Activated CD4-positive, CD25-positive, alpha-beta regulatory T cell (primary cell): ENCODE results near the gene GRK5.
A peak's percentile ranks its signal among the peaks of the same experiment; 100 is the strongest.

ENCODE experiments used
- DNase-seq, 4 experiments: peaks; one replicate each; lab custom pipeline; 2025; lab: John Stamatoyannopoulos, UW

Gene GRK5

GRCh38 chr10:119407254-119407777 lies 199.9 kb downstream of the GRK5 start:
- no peak for DNase-seq

GRCh38 chr10:119408072-119408471 lies 200.7 kb downstream of the GRK5 start:
- DNase-seq, result no peak

- no peak for DNase-seq
These were observed 201.6 kb downstream of the GRK5 start for GRCh38 chr10:119408969-119409371.

DNA sequence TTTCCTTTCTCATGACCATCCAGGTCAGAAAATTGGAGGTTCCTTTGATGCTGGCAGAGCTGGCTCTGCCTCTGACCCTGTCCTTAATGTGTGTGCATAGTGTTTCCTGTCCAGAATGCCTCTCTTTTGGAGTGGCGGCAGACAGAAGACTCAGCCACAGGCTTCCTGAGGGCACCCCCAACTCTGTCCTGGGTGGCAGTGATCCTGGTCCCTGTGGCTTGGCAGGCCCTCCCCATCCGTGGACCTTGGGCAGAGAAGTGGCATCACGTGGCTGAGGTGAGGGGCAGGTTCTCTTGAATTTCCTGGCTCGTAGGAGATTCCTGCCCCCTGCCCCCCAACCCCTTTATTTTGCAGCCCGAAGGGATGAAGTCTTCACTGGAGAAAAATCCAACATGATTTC lies 202.0 kb downstream of the GRK5 start:
- DNase-seq, result no peak

DNA sequence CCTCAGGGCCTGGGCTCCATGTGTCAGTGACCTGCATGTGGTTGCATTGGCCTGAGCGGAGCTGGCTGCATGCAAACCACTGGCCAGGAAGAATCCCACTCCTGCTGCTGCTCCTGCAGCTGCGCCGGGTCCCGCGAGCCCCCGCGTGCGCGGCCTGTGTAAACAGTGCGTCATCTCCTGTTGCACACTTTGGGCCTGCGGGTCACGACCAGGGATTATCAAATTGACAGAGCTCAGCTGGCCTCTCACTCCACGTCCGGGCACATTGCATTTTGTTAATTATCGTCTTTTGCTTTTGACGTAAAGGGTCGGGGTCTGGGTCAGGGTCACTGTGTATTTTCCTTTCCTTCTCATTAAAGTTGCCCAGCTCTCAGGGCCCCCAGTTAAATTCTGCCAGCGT lies 202.5 kb downstream of the GRK5 start:
- DNase-seq, result no peak

- DNase-seq, result no peak
These were observed 203.2 kb downstream of the GRK5 start for GRCh38 chr10:119410361-119411116.

DNA sequence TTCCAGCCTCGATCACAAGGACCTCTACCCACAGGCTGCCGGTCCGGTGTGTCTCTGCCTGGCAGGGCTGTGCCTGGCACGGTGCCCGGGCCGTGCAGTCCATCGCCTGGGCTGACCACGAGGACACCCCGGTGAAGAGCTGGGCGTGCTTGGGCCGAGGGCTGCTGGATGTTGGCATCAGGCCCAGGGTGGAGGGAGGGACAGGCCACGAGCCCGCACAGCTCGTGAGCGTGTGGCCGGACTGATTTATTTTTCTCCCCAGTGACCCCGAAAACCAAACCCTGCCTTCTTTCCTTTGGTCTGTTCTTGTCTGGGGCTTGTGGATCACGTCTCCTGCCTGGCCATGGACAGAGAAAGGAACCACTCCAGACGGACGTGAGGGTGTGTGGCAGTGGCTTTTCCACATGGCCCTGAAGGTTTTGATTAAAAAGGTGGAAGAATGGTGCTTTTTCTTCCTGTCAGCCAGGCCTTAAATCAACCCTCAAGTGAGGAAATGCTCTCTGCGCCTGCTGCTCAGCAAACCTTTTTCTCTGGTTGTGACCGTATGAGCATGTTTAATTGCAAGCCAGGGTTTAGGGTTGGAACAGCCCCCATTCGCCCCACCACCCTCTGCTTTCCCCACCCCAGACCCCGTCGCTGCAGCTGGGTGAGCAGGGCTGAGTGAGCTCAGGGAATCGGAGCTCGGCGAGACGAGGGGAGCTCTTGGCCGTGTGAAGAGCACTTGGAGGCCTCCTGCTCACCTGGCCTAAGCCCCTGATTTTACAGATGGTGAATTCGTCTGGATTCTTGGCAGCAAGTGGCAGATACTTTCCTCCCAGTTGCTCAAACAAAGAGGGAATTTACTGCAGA lies 205.1 kb downstream of the GRK5 start:
- DNase-seq, result no peak

DNA sequence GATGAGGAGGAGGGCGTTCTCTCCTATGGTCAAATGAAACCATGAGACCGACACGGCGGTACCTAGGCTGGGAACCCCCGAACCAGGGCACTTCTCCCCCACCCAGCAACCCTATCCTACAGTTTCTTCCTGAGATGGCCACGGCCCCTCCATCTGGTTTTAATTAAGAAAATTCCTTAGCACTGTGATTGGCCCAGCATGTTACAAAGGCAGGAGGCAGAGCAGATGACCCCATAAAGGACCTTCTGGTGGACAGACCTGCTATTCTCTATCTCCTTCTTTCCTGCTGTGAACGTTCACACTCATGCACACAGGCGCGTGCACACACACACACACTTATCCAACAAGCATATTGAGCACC lies 205.7 kb downstream of the GRK5 start:
- DNase-seq, result no peak

DNA sequence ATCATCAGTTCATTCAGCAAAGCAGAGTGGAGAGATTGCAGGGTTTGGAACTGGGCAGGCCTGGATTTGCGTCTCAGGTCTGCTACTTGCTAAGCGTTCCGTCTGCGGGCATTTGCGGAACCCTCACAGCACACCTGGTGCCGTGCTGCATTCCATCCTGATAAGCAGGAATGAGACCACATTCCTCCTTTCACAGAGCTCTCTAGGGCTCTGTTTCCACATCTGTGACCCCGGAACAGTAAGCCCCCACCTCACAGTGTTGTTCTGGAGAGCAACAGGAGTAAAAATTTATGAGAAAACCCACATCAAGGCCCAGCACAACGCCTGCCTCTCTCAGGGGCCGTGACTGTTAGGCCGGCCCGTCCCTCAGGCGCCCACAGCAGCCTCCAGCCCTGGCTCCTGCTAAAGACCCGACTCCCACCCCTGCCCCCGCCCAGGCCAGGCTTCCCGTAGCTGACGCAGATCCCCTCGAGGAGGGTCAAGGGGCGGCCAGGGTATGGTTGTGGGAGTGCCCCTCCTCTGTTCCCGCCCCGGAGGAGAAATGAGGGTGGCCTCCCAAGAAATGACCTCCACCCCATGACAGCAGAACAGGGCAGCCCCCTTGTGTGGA lies 206.2 kb downstream of the GRK5 start:
- DNase-seq, result no peak

GRCh38 chr10:119414081-119414611 lies 206.8 kb downstream of the GRK5 start:
- DNase-seq, result no peak

- no peak for DNase-seq
These were observed 207.8 kb downstream of the GRK5 start for GRCh38 chr10:119415121-119415520.

GRCh38 chr10:119415536-119416503 lies 208.4 kb downstream of the GRK5 start:
- DNase-seq, result no peak

GRCh38 chr10:119416855-119417254 lies 209.5 kb downstream of the GRK5 start:
- peak; percentile 25 to 58 (median 46) for DNase-seq

GRCh38 chr10:119417852-119418251 lies 210.5 kb downstream of the GRK5 start:
- DNase-seq, result no peak

DNA sequence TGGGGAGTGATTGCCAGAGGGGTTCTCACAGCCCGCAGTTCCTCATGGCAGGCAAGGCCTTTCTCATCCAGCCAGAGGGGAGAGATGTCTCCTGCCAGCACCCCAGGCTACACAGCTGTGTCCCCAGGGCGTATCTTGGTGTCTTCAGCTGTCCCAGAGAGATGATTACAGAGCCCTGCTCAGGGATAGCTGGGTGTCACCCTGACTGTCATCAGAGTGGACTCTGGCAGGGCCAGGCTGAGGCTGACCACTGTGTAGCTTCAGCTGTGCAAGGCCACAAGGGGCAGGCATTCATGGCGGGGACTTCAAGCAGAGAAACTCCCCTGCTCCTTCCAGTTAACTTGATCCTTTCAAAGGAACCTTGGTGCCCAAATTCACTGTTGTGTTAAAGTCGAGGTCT lies 211.0 kb downstream of the GRK5 start:
- no peak for DNase-seq

DNA sequence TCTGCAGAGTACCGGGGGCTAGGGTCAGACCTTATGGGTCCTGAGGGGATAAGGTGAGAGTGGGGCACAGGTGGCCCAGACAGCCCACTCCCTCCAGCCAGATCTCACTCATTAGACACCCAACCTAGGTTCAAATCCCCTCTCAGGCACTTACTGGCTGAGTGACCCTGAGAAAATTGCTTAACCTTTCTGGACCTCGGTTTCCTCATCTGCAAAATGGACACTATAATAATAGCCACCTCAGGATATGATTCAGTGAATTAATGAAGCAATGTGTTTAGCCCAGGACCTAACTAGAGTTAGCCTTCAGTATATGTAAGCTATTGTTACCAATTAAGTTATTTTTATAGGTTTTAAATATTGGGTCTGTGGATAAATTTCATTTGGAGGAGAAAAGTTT lies 212.6 kb downstream of the GRK5 start:
- no peak for DNase-seq

GRCh38 chr10:119420950-119421875 lies 213.8 kb downstream of the GRK5 start:
- DNase-seq, result no peak

- DNase-seq, result no peak
These were observed 214.7 kb downstream of the GRK5 start for GRCh38 chr10:119421891-119422681.
